ENCODE measurements around the gene TUBGCP6.

TUBGCP6 gene

DNA sequence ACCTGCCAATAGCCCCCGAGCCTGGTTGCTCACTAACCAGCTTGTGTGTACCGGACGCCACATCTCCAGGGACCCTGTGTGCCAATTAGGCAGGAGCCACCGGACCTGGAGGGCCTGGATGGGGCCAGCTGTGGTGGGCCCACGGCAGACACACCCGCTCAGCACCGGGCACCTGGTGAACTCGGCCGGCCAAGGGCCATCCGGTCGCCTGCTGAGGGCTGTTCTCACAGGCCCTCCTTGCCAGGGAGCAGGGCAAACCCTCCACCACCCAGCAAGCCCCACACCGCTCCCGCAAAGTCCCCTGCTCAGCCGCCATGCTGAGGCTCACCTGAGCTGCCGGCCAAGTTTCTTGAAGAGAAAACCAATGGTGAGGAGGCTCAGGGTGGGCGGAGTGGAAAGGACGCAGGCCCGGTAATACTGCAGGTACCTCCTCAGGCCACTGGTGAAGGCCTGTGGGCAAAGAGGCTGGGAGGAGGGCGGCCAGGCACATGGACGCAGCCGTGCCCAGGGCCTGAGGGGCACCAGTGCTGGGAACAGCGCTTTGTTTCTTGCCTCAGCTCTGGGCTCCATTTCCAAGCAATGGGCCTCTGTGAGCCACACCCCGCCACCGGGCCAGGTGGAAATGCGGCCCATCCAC, 17.1 kb downstream of the TUBGCP6 start:
- DNase-seq (ENCODE audit: insufficient read length, low spot score) (no peak), FAIRE-seq (no peak)

DNA sequence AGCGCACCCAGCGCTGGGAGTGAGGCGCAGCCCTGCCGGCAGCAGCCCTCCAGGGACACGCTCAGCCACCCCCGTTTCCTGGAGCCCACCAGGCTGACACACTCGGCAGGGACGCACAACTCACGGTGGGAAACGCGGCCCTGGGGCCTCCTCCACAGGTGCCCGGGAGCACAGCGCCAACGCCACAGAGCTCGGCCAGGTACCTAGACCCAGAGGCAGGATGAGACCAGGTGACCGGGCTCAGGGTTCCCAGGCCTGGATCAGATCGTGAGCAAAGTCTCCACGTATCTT, 18.0 kb downstream of the TUBGCP6 start:
- DNase-seq (ENCODE audit: insufficient read length, low spot score), result no peak
- FAIRE-seq, result no peak

DNA sequence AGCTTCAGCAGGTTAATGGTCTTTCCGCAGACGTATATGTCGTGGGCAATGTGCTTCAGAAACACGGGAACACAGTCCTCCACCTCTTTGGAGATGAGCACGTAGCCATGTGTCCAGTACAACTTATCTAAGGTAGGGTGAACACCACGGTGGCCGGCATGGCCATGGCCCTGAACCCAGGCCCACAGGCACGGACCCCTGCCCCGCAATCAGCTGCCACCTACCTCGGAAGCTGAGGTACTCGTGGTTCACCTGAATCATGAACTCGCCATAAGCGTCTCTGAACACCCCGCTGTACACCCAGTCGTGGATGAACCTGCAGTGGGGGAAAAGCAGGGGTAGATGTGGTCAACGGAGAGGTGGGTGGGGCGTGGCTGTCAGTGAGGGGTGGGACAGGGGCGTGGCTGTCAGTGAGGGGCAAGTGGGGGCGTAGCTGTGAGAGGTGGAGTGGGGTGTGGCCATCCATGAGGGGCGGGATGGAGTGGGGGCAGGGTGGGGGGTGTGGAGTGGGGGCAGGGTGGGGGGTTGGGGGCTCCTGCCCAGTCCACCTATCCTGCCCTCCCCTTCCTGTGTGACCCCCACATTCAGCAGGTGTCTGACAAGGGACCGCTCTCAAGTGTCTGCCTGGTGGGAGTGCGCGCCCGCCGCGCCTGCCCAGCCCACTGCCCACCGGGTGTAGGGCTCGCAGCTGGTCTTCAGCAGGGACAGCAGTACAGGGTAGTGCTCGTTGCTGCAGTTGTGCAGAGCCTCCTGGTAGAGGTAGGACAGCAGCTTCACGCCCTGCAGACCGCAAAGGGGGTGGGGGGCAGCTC, 18.6 kb downstream of the TUBGCP6 start:
- FAIRE-seq, result no peak
- DNase-seq (ENCODE audit: insufficient read length, low spot score), result no peak

DNA sequence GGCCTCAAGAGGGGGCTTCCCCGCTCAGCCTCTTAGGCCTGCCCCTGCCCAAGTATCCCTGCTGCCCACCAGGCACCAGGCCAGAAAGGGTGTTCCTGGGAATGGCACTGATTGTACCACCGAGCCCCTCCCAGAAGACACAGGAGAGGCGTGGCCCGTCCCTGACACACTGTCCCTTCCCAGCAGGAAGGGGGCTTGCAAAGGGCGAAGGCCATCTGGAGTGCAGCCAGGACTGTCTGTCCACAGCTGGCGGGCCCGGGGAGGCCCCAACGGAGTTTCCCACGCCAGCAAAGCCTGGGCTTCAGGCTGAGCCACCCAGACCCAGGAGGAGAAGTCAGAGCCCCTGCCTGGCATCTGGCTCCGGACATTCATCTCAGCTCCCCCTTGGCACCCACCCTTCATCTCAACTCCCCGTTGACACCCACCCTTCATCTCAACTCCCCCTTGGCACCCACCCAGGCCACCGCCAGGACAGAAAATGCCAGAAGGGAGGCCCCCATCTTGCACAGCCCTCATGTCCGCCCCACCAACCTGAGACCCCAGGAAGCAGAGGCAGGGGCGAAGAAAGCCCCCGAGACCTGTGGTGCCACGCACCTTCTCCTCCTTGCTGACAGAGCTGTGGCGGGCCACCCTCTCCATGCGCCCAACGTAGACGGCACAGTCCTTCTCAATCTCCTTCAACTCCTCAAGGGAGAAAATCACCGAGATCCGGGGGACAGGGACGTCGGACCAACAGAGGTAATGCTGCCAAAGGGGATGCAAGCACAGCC, 19.4 kb downstream of the TUBGCP6 start:
- FAIRE-seq (no peak), DNase-seq (ENCODE audit: insufficient read length, low spot score) (no peak)

DNA sequence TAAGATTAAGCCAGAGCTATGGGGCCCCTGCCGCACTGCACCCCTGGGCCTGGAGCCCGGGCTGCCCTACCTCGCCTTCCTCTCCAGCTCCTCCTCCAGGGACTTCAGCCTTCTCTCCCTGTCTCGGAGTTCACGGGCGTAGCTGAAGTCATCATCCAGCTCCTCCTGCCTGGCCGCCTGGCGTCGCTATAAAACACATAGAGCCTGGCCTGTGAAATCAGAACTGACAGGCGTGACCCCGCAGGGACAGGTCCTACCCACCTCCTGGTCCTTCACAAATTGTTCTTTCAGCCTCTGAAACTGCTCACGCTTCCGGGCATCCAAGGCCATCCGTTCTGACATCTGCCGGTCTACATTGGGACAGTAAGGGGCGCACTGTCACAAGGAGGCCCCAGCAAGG, 20.8 kb downstream of the TUBGCP6 start:
- DNase-seq (ENCODE audit: insufficient read length, low spot score) (no peak), FAIRE-seq (no peak)

DNA sequence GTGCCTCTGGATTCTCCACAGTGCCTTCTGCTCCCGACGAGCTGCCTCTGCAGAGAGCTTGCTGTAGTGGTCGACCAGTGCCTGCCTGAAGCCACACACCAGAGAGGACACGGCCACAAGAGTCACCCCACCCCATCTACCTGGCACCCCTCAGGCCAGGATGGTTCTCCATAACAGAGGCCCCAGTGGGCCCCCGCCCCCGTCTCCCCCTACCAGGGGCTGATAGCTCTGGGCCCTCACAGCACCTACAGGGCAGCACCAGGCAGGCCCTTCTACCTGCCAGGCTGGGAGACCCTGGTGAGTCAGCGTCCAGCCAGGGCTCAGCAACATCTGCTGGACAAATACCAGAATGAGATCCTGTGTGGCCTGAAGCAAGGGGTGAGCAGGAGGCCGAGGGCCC, 22.3 kb downstream of the TUBGCP6 start:
- FAIRE-seq (no peak), DNase-seq (ENCODE audit: insufficient read length, low spot score) (no peak)

DNA sequence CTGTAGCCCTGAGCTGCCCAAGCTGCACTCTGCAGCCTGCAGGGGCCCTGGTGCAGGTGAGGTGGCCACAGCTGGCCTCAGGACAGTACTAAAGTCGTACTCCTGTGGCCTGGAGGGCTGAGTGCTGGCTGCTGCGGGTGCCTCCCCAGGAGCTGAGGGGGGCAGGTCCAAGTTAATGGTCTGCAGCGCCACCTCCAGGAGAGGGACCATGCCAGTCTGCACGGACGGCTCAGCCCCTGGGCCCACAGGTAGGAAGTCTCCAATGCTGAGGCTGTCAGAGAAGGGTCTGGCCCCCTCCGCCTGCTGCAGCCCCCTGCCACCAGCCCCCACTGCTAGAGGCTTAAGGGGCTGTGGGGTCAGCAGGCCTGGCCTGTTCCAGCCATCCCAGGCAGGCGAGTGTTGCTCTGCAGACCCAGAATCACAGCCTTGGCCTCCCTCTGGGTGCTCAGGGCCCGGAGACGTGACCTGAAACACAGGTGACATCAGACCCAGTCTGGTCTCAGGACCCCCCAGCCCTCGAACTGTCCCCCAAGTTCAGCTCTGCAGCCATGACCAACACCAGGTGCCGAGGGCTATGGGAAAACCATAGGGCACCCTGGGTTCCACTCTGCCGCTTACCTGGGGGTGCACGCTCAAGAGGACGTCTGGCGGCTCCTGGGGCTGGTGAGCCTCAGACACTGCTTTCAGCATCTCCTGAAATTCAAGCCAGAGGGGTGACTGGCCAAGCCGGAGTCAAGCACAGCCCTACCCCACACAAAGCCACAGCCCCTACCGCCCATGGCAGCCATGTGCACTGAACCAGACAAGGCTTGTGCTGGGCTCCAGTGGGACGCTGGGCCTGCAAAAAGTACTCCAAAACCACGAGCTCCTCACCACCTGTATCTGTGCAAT, 23.2 kb downstream of the TUBGCP6 start:
- FAIRE-seq, result no peak
- no peak for DNase-seq (ENCODE audit: insufficient read length, low spot score)

DNA sequence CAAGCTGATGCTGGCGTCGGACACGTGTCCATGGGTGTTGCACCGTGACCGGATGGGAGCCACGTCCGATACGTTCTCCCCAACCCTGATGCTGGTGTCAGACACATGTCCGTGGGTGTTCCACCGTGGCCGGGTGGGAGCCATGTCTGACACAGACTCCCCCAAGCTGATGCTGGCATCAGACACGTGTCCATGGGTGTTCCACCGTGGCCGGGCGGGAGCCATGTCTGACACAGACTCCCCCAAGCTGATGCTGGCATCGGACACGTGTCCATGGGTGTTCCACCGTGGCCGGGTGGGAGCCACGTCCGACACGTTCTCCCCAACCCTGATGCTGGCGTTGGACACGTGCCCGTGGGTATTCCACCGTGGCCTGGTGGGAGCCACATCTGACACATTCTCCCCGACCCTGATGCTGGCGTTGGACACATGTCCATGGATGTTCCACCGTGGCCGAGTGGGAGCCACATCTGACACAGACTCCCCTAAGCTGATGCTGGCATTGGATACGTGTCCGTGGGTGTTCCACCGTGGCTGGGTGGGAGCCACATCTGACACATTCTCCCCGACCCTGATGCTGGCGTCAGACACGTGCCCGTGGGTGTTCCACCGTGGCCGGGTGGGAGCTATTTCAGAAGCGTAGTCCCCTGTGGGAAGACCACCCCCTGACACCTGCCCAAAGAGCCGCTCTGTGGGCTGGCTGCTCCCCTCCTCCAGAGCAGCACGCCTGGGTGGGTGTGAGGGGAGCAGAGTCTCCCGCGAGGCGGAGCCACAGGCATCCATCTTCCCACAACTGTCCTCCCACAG, 24.0 kb downstream of the TUBGCP6 start:
- no peak for DNase-seq (ENCODE audit: insufficient read length, low spot score)
- FAIRE-seq, result peak; percentile 33

DNA sequence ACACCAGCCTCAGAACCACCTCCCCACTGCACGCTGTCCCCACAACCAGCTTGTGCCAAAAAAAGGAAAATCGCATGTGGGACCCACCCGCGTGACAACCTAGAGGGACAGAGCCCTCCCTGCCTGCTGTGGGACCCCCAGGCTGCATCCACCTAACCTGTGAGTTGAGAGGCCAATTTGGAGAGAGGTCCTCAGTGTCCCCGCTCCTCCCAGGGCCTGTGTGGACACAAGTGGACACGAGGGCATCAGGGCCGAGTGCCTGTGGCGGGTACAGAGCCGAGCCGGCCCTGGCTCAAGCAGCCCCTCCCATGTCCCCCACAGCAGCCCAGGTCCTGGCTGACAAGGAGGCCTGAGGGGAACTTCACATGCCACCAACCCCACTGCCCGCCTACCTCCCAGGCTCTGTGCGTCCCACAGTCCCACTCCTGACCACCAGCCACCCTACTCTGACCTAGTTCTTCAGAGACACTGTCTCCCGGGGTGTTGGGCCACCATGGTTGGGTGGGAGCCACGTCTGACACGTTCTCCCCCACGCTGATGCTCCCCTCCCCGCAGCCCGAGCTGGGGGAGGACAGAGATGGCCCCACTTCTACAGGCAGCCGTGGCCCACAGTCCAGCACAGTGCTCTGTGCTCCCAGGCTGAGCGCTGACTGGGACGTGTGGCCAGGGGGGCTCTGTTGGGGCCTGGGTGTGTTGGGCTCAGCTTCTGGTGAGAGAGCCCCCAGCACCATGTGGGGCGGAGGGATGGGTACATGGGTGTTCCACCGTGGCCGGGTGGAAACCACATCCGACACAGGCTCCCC, 24.8 kb downstream of the TUBGCP6 start:
- no peak for FAIRE-seq

DNA sequence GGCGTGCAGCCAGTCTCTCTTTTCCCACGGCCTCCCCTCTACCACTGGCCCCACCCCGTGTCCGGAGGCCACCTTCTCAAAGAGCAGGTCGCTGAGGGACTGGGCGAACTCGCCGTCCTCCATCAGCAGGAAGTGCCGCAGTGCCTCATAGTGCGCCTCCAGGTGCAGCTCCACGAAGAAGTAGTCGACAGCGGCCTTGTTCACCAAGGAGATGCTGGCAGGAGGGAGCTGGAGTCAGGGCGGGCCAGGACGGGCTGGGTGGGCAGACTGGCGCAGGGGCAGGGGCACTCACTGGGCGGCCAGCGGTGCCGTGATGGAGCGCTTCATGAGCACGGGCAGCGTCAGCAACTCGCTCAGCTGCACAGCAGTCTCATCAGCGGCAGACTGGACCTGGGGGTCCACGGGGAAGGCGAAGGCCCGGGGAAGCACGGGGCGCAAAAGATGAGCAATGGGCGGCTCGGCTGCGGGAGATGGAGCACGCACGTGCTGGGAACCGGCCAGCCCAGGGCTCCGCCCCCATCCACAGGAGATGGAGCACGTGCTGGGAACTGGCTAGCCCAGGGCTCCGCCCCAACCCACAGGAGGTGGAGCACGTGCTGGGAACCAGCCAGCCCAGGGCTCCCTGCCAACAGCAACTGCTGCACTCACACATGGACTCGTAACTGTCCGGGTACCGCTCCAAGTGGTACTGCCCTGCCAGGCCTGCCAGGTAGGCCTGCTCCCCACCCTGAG, 25.7 kb downstream of the TUBGCP6 start:
- FAIRE-seq (no peak), DNase-seq (ENCODE audit: insufficient read length, low spot score) (no peak)

More for the DNA sequence above, 24.8 kb downstream of the TUBGCP6 start:
- DNase-seq (ENCODE audit: insufficient read length, low spot score), result no peak

DNA sequence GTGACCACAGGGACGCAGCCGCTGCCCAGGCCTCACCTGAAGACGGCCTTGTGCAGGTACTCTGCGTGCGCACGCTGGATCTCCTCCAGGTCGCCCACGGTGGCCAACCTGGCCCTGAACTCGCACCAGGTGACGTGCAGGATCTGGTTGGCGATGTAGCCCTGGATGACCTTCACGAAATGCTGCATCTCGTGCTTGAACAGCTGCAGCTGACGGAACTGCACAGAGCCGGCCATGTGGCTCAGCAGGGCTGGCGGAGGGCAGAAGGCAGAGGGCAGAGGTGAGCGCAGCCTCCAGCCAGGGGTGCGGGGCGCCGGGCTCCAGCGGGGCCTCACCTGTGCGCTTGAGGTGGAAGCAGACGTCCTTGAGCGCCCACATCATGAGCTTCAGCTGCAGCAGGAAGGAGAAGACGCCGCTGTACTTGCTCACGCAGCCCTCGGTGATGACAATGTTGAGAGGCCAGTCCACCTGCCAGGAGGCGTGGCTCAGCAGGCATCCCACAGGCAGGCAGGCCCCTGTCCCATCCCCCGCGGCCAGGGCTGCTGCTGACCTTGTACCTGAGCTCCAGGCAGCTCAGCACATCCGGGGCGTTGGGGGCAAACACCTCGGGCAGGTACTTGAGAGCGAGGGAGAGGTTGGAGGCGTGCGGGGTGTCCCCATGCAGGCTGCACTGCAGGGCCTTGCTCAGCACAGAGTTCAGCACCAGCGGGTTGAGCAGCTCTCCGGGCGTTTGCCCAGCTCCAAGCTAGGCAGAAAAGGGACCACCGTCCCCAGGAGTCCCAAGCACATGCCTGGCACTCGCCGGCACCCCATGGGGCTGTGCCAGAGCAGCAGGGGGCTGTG, 26.4 kb downstream of the TUBGCP6 start:
- FAIRE-seq (no peak), DNase-seq (ENCODE audit: insufficient read length, low spot score) (no peak)

DNA sequence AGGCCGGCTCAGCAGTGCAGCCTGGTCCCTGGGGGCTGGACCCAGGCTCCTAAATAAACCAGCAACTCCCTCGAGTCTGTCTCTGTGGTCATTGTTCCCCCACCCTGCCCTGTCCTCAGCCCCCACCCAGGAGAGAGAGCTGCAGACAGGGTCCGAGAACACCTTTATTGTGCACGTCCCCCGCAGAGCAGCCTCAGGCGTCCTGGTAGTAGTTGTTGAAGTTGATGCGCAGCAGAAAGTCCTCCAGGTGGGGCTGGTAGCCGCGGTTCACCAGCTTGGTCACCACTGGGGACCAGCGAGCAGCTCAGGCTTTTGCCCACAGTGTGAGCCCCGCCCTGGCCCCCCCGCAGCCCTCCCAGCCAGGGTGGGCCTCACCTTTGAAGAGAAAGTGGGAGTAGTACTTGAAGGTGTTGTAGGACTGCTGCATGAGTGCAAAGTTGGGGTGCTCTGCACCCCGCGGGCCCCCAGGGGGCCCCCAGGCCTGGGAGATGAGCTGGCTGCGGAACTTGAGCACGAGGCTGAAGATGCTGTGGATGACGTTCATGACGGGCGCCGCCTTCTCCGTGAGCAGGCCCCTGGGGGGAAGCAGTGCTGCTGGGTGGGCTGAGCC, 27.2 kb downstream of the TUBGCP6 start:
- FAIRE-seq (no peak), DNase-seq (ENCODE audit: insufficient read length, low spot score) (no peak)

DNA sequence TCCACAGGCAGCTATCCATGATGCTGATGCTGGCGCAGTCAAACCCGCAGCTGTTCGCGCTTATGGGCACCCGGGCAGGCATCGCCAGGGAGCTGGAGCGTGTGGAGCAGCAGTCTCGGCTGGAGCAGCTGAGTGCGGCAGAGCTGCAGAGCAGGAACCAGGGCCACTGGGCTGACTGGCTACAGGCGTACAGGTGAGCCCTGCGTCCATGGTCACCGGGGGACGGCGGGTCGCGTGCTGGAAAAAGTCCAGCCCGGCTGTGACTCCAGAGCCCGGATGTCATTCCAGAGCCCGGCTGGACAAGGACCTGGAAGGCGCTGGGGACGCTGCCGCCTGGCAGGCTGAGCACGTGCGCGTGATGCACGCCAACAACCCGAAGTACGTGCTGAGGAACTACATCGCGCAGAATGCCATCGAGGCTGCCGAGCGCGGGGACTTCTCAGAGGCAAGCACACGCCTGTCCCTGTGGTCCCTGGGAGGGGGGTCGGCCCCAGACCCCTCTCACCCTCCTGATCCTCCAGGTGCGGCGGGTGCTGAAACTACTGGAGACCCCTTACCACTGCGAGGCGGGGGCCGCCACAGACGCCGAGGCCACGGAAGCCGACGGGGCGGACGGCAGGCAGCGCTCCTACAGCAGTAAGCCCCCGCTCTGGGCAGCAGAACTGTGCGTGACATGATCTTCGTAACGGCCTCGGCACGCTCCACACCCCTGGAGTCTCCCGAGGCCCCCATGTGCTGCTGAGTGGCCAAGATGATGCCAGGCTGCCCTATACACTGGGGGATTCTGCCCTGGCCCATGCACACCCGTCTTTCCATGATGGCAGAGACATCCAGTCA, 27.9 kb downstream of the TUBGCP6 start:
- FAIRE-seq, result no peak
- DNase-seq (ENCODE audit: insufficient read length, low spot score), result no peak

DNA sequence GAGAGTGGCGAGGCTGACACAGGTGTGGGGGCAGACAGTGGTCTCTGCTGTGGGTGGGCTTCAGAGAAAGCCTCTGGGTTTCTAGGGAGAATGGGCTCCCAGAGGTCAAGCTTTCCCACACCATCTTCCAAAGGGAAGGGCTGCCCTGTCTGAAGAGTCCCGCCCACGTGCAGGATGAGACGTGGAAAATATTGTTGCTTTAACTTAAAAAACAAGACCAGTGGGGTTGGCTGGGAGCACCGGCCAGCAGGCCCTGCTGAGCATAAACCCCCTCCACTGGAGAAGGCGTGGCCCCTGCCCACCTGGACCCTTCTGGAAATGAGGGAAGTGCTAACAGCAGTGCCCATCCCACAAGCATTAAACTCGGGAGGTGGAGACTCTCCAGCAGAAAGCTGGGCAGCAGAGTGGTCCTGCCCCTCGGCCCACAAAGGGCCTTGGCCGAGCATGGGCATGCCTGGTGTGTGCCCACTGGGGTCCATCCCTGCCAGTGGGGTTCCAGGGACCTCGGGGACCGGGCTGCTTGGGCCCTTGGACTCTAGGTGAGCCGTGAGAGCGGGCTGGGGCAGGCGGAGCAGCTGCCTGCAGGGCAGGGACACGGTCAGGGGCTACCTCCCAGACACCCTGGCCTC, 28.7 kb downstream of the TUBGCP6 start:
- DNase-seq (ENCODE audit: insufficient read length, low spot score) (no peak), FAIRE-seq (no peak)

DNA sequence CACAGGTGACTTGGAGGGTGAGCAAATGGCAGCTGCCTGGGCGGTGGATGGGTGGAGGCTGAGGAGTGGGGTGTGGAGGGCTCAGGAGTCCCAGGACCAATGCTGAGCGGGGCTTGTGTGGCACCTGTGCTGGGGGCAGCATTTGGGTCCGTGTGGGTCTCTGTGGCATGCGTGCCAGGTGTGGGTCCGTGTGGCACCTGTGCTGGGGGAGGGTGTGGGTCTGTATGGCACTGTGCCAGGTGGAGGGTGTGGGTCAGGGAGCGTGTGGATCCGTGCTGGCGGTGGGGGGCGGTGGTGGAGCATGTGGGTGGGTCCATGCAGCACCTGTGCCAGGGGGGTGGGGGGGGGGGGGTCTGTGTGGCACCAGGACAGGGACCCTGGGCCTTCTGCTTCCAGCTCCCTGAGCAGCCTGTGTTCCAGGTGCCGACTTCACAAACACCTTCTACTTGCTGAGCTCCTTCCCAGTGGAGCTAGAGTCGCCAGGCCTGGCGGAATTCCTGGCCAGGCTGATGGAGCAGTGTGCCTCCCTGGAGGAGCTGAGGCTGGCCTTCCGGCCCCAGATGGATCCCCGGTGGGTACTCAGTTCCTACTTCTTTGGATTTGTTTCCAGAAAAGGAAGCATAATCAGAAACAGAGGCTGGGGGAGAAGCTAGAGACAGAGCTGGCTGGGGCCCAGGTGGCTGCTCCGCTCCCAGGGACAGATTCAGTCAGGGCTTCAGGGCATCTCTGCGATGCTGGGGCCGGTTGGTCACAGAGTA, 29.3 kb downstream of the TUBGCP6 start:
- no peak for DNase-seq (ENCODE audit: insufficient read length, low spot score)
- FAIRE-seq, result no peak

All from HTR-8/SVneo (cell line).